A549 (cell line): ENCODE measurements around the gene SUDS3.

ENCODE experiments used
- CBX2 ChIP-seq: fragments of 200-600 bp; sonication (generic); IDR thresholded peaks from 2 replicates; pipeline ENCODE4 v1.6.1; 2016; ENCODE audit warnings: low read depth, mild to moderate bottlenecking, borderline replicate concordance
- CTCF ChIP-seq: fragments of >200 bp; sonication (Bioruptor Twin); formaldehyde crosslinking; IDR thresholded peaks from 3 replicates; pipeline ENCODE4 v1.5.1; 2016
- E2F6 ChIP-seq: IDR thresholded peaks from 2 replicates; pipeline ENCODE4 v1.6.1; 2012; ENCODE audit warnings: low read depth, borderline replicate concordance
- FOSL2 ChIP-seq, 2 experiments: fragments of 450-650 bp in 1 of 2; fragments of >200 bp in 1 of 2; sonication (Bioruptor Twin) in 1 of 2; formaldehyde crosslinking; IDR thresholded peaks; 2 replicates each; pipeline versions ENCODE4 v1.5.0 to v1.6.1; 2016 to 2020; ENCODE audit warnings: mild to moderate bottlenecking in 1 of 2, moderate library complexity in 1 of 2
- JUN ChIP-seq, 2 experiments: fragments of >200 bp; sonication (Bioruptor Twin); formaldehyde crosslinking; IDR thresholded peaks; 2 replicates in 1 of 2; 3 replicates in 1 of 2; pipeline ENCODE4 v1.6.1; 2016 to 2017
- POLR2A ChIP-seq: IDR thresholded peaks from 2 replicates; pipeline ENCODE4 v1.6.1; 2012; ENCODE audit warnings: mild to moderate bottlenecking, low read length
- USF2 ChIP-seq: fragments of 450-650 bp; IDR thresholded peaks from 2 replicates; pipeline ENCODE4 v1.6.1; 2014; ENCODE audit warnings: antibody characterized with exemption

- TF ChIP-seq CTCF = no peak
- TF ChIP-seq USF2 = no peak
- no peak for TF ChIP-seq JUN (IDR thresholded peaks at IDR 0.05)
- no peak for TF ChIP-seq CBX2
- no peak for TF ChIP-seq E2F6
- TF ChIP-seq POLR2A = no peak
- no peak for TF ChIP-seq FOSL2 (IDR thresholded peaks at IDR 0.05)
- no peak for TF ChIP-seq FOSL2 (CRISPR knock-in tag; IDR thresholded peaks at IDR 0.05)
Observed at GRCh38 chr12:118447181-118447580, 70.8 kb downstream of the SUDS3 start.
